ENCODE results near the gene CCDC40. TPM values are rescaled to one million over a fixed set of nuclear protein-coding genes. Genes with fewer than 3 reads are reported as not detected.
A peak's percentile ranks its signal among the peaks of the same experiment; 100 is the strongest.

Gene CCDC40
- total and polyA plus RNA-seq, 2 of the 13 experiments (the other 11 are each of a cell fraction or from before 2014, with no cell fraction given), result 4.1 to 5.5 TPM

DNA sequence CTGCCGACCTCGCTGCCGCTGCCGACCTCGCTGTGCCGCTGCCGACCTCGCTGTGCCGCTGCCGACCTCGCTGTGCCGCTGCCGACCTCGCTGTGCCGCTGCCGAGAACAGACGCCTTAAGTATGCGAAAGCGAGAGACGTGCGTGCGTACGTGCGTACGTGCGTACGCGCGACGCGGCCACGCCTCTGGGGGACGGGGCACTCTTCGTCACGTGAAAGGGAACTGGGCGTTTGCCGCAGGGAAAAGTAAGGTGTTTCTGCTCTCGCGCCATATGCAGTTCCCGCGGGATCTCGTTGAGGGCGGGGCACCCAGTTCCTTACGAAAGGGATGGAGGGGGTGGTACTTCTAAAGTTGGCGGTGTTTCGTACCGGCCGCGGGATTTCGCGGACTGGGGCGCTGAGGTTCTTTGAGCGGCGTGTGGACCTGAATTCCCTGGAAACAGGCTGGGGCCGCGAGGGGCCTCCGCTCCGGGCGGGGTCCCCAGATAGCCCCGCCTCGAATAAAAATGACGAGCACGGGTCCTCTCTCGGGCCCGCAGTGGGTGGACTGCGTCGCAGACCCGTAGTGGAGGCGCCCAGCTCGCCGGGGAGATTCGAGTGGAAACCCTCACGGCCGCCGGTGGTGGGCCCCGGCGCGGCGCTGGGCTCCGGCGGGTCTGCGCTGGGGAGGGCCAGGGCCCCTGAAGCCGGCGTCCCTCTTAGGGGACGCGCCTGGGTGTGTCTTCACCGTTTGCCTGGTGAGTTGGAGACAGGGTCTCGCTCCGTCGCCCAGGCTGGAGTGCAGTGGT lies 110.8 kb downstream of the CCDC40 start, which contains the start of gene EIF4A3 (continued):
- TF ChIP-seq, protein P1, sequence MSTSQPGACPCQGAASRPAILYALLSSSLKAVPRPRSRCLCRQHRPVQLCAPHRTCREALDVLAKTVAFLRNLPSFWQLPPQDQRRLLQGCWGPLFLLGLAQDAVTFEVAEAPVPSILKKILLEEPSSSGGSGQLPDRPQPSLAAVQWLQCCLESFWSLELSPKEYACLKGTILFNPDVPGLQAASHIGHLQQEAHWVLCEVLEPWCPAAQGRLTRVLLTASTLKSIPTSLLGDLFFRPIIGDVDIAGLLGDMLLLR (CRISPR knock-in tag; IDR thresholded peaks at IDR 0.05), result peak; percentile 97
- TF ChIP-seq NFE2L2 (IDR thresholded peaks at IDR 0.05; ENCODE audit: low read length) (0 out of 2 replicates have a peak, but pooled peaks have one; percentile 6), TBP (CRISPR knock-in tag; IDR thresholded peaks at IDR 0.05) (0 out of 2 replicates have a peak, but pooled peaks have one; percentile 40), ZNF382 (CRISPR knock-in tag; IDR thresholded peaks at IDR 0.05; ENCODE audit: borderline replicate concordance) (no peak), ZNF550 (CRISPR knock-in tag; IDR thresholded peaks at IDR 0.05; ENCODE audit: borderline replicate concordance) (peak; percentile 78; the same call in 1 of the 2 replicates), SP4 (CRISPR knock-in tag; IDR thresholded peaks at IDR 0.05) (peak; percentile 99), ZSCAN30 (CRISPR knock-in tag; IDR thresholded peaks at IDR 0.05) (no peak), BRCA1 (CRISPR knock-in tag; IDR thresholded peaks at IDR 0.05) (0 out of 2 replicates have a peak, but pooled peaks have one; percentile 65), MIER3 (CRISPR knock-in tag; IDR thresholded peaks at IDR 0.05; ENCODE audit: borderline replicate concordance) (peak; percentile 89; the same call in 1 of the 2 replicates), EEA1 (CRISPR knock-in tag; IDR thresholded peaks at IDR 0.05; ENCODE audit: borderline replicate concordance) (peak; percentile 95), ZNF3 (CRISPR knock-in tag; IDR thresholded peaks at IDR 0.05) (0 out of 2 replicates have a peak, but pooled peaks have one; percentile 7), ZFYVE20 (CRISPR knock-in tag; IDR thresholded peaks at IDR 0.05; ENCODE audit: borderline replicate concordance, low read depth) (no peak), ZNF776 (CRISPR knock-in tag; IDR thresholded peaks at IDR 0.05) (peak; percentile 94), PHB2 (IDR thresholded peaks at IDR 0.05; ENCODE audit: partially characterized antibody) (no peak), ZNF792 (CRISPR knock-in tag; IDR thresholded peaks at IDR 0.05) (peak; percentile 82), XRCC5 (optimal IDR thresholded peaks at IDR 0.05; ENCODE audit: low read length) (peak; percentile 51), ZNF777 (CRISPR knock-in tag; IDR thresholded peaks at IDR 0.05) (peak; percentile 65), ZFP36L1 (CRISPR knock-in tag; IDR thresholded peaks at IDR 0.05) (peak; percentile 86), ZNF235 (CRISPR knock-in tag; IDR thresholded peaks at IDR 0.05; ENCODE audit: borderline replicate concordance) (peak; percentile 21), HNF4G (IDR thresholded peaks at IDR 0.05; ENCODE audit: borderline replicate concordance, low read depth, low read length) (no peak), HNF4G (CRISPR knock-in tag; IDR thresholded peaks at IDR 0.05; ENCODE audit: borderline replicate concordance, low read depth) (peak; percentile 27; the same call in 1 of the 2 replicates), ATAD3A (CRISPR knock-in tag; IDR thresholded peaks at IDR 0.05) (no peak), KDM6A (CRISPR knock-in tag; IDR thresholded peaks at IDR 0.05; ENCODE audit: low read depth) (peak; percentile 10; the same call in 1 of the 2 replicates), ZFP62 (CRISPR knock-in tag; IDR thresholded peaks at IDR 0.05) (peak; percentile 74; the same call in 1 of the 2 replicates), ZNF761 (CRISPR knock-in tag; conservative IDR thresholded peaks at IDR 0.05) (peak; percentile 95), MBNL3 (CRISPR knock-in tag; conservative IDR thresholded peaks at IDR 0.05) (no peak), RAD51 (IDR thresholded peaks at IDR 0.05; ENCODE audit: borderline replicate concordance) (peak; percentile 51; the same call in 1 of the 2 replicates)
- TF ChIP-seq, protein P2, sequence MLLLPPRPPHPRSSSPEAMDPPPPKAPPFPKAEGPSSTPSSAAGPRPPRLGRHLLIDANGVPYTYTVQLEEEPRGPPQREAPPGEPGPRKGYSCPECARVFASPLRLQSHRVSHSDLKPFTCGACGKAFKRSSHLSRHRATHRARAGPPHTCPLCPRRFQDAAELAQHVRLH (CRISPR knock-in tag; IDR thresholded peaks at IDR 0.05; ENCODE audit: borderline replicate concordance, low read depth), result peak; percentile 90
- TF ChIP-seq, protein P3, sequence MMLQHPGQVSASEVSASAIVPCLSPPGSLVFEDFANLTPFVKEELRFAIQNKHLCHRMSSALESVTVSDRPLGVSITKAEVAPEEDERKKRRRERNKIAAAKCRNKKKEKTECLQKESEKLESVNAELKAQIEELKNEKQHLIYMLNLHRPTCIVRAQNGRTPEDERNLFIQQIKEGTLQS (CRISPR knock-in tag; IDR thresholded peaks at IDR 0.05), result peak; percentile 17; the same call in 1 of the 2 replicates
- TF ChIP-seq, protein P4, sequence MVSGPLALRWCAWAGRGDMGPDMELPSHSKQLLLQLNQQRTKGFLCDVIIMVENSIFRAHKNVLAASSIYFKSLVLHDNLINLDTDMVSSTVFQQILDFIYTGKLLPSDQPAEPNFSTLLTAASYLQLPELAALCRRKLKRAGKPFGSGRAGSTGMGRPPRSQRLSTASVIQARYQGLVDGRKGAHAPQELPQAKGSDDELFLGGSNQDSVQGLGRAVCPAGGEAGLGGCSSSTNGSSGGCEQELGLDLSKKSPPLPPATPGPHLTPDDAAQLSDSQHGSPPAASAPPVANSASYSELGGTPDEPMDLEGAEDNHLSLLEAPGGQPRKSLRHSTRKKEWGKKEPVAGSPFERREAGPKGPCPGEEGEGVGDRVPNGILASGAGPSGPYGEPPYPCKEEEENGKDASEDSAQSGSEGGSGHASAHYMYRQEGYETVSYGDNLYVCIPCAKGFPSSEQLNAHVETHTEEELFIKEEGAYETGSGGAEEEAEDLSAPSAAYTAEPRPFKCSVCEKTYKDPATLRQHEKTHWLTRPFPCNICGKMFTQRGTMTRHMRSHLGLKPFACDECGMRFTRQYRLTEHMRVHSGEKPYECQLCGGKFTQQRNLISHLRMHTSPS (CRISPR knock-in tag; IDR thresholded peaks at IDR 0.05; ENCODE audit: low read depth), result 0 out of 2 replicates have a peak, but pooled peaks have one; percentile 1
